ENCODE data around the gene CCSER1.

The CCSER1 gene

DNA sequence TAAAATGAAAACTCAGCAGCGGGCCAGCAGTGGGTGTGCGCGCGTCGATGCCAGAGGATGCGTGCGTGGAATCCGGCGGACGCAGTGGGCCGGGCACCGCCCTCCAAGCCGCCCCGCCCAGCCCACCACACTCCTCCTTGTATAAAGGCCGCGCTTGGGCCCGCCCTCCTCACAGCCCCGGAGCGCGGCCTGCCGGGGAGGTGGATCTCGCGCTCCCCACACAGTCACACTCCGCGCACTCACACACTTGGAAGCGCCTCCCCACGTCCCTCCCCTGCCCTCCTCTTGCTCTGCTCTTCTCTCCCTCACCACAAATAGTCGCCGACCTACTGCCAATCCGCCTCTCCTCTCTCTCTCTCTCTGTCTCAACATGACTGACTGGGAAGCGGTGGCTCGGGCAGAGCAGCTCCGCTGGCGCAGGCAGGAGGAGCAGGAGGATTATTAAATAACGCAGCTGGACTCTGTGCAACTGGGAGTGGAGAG lies at the start of gene CCSER1:
Gene CCSER1, plus strand, starts transcription at position 172 of the 483 bp plus-strand sequence.
- DNase-seq (ENCODE audit: low read depth in 2 of 2), result no peak

DNA sequence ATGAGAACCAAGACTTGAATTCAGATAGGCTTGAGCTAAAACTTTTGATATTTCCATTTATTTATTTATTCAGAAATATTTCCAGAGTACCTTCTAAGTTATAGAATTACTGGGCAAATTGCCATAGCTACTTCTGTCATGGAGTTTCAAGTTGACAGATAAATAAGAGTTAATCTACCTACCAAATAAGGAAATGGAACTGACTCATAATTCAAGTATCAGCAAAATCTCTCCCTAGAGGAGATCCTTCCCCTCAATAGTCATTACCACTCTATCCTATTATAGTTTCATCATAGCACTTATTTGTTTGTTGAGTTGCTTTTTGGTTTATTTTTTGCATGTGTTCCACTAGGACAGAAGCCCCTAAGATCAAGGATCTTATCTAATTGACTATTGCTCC lies 48.8 kb upstream of the CCSER1 start:
- DNase-seq (ENCODE audit: low read depth in 2 of 2), result no peak

DNA sequence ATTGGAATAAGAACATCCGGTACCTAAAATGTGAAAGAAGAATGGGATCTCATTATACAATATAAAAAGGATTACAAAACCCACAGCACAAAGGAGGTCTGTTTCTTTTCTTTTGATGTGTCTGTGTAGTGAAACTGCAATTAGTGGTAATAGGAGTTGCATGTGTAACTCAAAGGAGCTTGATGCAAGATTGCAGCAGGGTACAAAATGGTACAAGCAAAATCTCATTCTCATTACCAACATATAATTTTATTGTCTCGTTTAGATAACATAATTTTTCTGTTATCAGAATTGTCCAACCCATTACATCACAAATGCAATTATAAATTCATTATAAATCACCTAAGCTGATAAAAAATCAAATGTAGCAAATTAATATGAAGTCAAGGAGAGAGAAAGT lies 47.1 kb upstream of the CCSER1 start:
- no peak for DNase-seq (ENCODE audit: low read depth in 2 of 2)

DNA sequence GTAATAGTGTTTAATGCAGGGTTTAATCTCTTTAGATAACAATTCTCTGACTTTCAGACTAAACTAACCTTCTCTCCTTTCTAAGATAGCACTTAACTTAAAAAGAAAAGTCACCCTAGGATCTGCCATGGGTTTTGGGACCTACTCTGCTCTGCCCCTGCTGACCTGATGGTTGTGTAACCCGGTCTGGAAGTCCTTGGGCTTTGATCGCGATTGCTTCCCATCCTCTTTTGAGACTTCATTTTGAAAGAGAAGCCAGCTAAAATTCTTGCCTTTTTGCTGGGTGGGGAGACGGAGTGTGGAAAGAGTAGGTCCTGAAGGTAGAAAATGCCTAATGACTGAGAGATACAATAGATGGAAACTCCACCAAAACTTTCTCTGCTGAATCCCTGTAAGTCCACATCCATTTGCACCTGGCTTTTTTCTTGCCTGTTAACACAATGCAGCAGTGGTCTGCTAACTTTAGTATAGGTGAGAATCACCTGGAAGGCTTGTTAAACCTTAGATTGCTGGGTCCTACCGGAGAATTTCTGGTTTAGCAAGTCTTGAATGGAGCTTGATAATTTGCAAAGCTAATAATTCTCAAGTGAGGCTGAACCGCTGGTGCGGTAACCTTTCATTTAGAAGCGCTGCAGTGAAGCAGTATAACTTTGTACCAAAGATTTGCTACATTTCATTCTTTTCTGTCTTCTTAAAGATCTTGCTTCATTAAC lies 45.6 kb upstream of the CCSER1 start:
- no peak for DNase-seq (ENCODE audit: low read depth in 2 of 2)

DNA sequence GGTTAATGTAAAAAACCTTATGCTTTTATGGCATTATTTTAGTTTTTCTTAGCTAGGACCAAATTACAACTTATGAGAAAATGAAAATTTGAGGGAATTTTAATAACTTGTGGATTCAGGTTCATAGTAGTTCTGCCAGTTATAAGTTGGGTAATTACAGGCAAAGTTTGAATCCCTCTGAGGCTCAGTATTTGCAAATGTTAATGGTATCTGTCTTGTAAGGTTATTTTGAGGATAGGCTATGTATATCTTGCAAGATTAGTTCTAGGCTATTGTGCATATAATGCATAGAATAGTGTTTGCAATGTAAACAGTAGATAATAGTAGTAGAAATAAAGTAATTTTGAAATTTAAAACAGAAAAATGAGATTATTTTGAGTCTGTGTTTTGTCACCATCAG lies 44.7 kb upstream of the CCSER1 start:
- no peak for DNase-seq (ENCODE audit: low read depth in 2 of 2)

DNA sequence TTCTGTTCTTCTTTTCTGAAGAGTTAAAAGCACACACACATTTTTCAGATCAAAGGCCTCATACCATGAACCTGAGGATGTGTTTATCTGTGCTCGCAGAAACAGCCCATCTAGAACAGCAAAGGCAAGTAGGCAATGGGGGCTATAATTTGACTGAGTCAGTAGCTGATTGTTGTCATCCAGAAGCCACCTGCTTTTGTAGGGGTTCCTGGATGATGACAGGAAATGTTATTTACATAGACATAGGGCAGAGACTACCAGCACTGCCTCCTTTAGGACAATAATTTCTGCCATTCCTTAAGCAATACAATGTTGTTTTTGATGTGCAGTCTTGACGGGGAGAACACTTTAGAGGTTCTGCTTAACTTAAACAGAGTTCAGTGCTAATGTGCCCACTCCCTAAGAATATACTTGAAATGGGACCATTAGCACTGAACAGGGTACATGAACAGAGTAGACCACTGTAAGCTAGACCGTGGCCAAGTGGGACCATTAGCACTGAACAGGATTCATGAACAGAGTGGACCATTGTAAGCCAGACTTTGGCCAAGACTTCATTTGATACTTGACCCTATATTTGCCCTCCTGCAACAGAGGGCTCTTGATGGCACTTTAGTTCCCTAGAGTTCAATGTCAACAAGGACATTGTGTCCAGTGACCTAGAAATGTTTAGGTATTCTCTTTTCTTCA lies 42.8 kb upstream of the CCSER1 start:
- no peak for DNase-seq (ENCODE audit: low read depth in 2 of 2)

DNA sequence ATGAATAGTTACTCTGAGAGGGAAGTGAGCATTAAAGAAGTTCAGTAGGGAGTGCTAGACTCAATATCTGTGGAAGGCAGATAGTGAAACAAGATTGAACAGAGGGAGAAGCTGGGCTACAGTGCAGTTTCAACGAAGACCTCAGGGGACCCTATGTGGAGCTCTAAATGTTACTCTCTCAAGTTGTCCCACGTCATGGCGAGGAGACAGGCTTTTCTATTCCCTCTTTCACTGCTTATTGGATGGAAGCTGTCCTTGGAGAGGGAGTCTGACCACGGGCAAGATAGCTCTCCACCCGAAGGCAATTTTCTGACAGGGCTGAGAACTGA lies 42.3 kb upstream of the CCSER1 start:
- DNase-seq (ENCODE audit: low read depth in 2 of 2), result no peak

DNA sequence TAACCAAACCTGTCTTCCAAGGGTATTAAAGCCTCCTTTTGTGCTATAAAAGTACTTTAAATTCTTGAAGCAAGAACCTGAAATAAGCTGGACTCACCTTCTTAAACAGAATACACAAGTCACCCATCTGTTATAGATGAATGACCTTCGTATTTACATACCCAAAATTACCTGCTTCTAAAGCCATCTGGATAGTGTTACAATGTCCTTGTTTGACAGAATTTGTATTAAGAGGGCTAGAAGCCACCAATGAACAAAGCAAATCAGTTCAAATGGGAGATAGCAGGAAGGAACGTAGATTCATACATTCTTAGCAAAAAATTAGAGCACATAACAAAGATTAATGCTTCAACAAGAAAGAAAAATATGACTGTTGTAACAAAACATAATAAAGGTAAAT lies 33.7 kb upstream of the CCSER1 start:
- no peak for DNase-seq (ENCODE audit: low read depth in 2 of 2)

DNA sequence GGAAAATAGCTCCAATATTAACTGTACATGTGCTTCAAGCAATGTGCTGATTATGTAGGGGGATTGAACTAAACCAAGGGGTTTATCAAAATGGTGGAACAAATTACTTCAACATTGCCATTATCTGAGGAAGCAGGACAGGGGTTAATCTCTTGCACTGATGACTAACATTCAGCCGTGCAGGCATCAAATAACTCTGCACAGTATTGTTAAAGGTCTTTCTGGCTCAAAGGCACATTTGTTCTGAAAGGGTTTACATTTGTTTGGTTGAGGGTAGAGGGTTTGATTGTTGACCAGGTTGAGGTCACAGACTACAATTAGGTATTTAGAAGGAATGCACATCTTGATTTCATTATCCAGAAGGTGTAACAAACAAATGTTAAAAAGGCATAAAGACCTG lies 32.2 kb upstream of the CCSER1 start:
- DNase-seq (ENCODE audit: low read depth in 2 of 2), result no peak

DNA sequence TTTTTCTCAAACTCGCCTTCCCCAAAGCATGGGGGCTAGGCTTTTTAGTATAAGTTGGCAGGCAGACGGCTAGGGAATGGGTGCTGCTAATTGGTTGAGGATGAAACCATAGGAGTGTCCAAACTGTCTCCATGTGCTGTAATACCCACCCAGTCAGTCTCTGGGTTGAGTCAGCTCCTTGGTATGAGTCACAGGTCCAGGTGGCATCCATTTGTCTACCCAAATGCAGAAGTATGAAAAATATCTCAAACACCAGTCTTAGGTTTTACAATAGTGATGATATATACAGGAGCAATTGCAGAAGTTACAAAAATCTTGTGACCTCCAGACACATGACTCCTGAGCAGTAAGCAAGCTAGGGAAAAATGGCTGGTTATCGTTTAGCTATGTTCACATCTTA lies 27.4 kb upstream of the CCSER1 start:
- DNase-seq (ENCODE audit: low read depth in 2 of 2), result no peak

DNA sequence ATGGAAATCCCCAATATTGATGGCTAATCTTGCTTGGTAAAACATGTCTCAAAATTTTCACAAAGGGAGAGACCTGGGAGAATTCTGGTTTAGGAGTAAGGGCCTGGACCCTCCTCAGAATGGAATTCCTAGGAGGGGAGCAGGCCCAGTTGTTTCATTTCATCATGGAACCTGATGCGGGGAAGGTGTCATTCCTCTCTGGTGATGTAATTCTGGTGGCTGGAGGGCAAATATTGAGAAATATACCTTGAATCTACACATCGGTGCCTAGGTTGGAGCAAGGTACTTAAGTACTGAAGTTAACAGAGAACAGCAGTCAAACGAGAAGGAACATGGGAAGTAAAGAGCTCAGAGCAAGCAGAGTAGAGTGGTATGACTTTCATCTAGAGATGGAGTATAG lies 23.2 kb upstream of the CCSER1 start:
- no peak for DNase-seq (ENCODE audit: low read depth in 2 of 2)

DNA sequence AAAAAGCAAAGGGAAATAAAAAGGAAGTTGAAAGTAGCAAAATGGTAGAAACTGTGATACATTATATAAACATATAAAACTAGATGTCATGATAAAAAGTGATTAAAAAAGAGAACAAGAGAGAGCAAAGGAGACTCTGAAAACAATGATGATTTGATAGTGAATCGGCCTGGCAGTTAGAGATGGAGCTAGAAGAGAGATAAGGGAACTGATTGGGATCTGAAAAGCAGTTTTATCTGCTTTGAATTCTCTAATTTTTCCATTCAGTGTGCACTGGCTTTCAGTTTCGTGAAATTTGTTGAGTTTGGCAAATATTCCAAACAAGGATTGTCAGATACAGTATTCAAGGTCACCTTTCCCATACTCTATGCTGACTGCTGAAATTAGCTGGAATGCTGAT lies 21.9 kb upstream of the CCSER1 start:
- no peak for DNase-seq (ENCODE audit: low read depth in 2 of 2)

DNA sequence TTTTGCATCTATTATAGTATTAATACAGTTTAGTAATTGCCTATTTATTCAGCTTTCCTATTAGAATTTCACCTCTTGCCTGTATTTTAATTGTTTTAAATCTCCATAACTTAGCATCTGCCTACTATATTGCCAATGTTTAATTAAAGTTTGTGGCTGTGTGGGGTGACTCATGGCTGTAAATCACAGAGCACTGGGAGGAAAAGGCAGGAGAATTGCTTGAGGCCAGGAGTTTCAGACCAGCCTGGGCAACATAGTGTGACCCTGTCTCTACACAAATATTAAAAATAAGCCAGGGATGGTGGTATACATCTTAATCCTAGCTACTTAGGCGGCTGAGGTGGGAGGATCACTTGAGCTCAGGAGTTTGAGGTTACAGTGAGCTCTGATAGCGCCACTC lies 14.5 kb upstream of the CCSER1 start:
- no peak for DNase-seq (ENCODE audit: low read depth in 2 of 2)

DNA sequence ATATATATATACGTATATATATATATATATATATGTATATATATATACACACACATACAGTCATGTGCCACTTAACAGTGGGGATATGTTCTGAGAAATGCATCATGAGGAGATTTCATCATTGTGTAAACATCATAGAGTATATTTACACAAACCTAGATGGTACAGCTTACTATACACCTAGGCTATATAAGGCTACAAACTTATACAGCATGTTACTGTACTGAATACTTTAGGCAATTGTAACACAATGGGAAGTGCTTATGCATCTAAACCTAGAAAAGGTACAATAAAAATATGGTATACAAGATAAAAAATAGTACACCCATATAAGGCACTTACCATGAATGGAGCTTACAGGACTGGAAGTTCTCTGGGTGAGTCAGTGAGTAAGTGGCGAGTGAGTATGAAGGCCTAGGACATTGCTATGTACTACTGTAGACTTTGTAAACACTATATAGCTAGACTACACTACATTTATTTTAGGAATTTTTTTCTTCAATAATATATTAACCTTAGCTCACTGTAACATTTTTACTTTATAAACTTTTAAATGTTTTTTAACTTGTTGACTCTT lies 13.2 kb upstream of the CCSER1 start:
- no peak for DNase-seq (ENCODE audit: low read depth in 2 of 2)

DNA sequence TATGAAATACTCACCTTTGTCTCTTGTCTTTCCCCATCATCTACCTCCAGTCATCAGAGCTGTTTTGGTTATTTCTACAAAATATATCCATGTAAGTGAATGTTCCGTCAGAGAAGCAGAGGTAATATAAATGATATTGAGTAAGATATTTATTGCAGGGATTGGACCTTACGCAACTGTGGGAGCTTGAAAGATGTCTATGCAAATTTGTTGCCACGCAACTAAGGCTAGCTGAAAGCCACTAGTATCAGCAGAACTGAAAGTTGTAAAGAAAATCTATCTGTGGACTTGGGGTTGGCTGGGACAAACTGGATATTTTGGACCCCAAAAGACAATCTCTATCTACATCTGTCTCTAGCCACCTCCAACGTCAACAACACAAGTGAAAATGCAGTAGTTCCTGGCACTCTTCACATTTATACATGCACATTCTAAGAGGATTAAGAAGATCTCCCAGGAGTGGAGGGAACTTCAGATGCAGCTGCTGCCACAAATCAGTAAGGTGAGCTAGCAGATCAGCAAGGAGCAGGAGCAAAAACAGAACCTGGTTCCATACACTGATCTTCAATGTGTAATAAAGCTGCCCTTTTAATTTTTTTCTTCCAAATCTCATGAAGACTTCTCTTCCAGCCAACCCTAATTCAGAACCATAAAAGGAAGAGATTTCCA lies 8.5 kb upstream of the CCSER1 start:
- DNase-seq (ENCODE audit: low read depth in 2 of 2), result no peak

DNA sequence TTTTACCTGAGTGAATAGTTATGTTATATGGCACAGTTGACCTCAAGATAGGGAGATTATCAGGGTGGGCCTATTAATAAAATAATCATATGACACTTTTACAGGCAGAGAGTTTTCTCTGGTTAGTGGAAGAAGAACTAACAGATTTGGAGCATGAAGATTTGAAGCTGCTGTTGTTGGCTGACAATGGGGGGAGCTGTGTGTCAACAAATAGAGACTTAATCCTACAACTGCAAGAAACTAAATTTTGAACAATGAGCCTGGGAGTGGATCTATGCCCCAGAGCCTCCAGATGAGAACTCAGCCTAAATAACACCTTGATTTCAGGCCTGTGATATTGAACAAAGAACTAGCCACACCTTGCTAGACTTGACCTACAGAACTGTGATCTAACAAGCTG lies 7.2 kb upstream of the CCSER1 start:
- DNase-seq (ENCODE audit: low read depth in 2 of 2), result no peak

DNA sequence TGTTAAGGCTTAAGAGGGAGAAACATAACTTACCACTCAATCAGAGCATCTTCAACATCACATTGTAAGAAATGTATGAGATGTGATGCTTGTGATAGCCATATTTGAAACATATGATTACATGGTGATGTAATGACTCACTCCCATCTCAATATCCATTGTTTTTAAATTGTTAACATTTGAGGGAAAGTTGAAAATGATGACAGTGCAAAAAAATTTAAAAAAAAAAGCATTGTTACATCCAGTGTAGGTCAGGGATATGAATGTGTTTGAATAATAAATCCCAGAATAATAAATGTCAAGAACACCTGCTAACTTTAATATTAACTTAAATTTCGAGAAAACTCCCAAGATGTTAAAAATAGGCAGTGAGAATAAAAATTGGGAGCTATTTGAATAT lies 6.4 kb upstream of the CCSER1 start:
- DNase-seq (ENCODE audit: low read depth in 2 of 2), result no peak

DNA sequence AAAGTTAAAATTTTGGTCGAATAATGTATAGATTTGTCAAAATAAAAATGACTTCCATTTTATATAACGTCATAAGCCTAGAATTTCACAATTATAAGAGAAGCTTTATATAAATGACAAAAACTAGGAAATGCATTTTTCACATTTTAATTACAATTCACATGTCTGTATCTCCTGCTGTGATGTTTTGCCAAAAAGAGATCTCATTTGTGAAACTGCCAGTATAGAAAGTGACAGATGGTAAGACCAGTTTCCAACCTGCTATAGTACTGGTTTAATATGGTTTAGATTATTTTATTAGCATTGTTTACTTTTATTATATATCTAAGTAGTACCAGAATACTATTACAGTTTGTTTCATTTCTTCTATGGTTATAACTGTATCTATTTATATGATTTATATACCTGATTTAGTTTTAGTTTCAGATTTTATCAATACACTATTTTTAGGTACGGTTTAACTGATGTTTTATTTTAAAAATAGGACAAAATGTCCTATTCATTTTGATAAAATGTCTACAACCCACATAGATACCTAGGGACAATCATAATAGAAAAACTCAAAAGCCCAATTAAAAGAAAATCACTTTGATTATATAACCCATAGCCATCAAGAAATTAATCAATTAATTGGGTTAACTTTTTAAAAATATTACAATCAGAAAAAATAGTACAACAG lies 5.4 kb upstream of the CCSER1 start:
- DNase-seq (ENCODE audit: low read depth in 2 of 2), result no peak

DNA sequence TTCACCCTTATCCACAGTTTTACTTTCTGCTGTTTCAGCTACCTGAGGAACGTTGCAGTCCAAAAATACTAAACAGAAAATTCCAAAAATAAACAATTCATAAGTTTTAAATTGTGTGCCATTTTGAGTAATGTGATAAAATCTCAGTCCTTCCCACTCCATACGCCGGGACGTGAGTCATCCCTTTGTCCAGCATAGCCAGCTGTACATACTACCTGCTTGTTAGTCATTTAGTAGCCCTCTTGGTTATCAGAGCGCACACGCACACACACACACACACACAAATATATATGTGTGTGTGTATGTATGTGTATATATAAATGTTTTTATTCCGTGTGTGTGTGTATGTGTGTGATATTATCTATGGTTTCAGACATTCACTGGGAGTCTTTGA lies 4.8 kb upstream of the CCSER1 start:
- no peak for DNase-seq (ENCODE audit: low read depth in 2 of 2)

DNA sequence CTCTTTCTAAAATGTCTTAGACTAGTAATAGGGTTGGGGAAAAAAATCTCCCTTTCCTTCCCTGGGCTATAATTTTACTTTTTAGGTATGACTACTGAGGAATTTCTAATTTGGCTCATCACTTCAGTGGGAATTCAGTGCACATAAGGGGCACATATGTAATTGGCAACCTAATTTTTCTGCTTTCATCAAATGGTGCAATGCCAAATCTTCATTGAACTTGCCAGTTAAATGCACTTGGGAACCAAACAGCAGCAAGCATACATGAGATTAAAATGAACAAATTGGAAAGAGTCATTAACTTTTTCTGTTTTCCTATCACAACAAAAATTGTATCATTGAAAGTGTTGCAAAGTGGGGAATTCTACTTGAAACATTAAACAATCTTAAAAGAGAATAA lies 2.9 kb upstream of the CCSER1 start:
- no peak for DNase-seq (ENCODE audit: low read depth in 2 of 2)

DNA sequence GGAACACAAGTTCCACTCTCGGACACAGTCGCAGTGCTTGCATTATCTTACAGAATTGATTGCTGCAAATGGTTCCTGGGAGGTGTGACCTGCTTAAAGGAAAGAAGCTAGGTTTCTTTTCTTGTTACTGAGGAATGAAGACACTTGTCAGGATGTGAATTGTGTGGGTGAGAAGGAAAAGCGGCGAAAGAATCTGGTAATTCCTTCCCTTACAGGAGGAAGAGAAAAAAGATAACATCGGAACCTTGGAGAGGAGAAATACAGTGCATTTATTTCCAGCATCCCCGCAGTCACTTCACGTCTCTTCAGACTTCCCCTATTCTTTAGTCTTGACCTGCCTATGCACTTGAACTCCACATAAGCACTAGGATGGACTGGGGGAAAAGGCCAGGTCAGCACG lies 389 bp upstream of the CCSER1 start:
- no peak for DNase-seq (ENCODE audit: low read depth in 2 of 2)

DNA sequence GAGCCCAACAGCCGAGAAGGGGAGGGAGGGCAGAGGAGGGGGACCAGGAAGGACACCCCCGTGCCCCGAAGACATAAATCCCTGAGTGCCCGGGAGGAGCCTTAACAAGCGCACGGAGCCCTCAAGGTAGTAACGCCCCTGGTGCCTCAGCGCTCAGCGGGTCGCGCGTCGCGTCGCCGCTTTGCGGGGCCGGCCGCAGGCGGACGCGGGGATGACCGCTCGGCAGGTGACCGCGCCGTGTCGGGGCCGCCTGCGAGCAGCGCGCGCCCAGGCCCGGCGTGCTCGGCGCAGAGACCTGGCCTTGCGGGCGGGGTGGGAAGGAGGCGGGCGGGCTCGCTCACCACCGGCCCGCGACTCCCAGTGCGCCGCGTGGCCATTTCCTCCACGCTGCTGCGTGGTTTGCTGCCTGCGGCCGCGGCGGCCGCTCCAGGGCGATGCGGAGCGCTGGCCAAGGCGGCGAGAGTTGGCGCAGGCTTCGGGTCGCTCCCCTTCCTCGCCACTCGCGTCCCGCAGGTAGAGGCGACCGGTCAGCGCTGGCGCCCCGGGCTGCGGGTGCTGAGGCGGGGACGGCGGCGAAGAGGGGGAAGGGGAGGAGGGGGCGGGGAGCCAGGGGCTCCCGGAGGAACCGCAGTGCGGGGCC lies 632 bp downstream of the CCSER1 start:
- no peak for DNase-seq (ENCODE audit: low read depth in 2 of 2)

Measured in stimulated activated CD8-positive, alpha-beta memory T cell treated with anti-CD3 and anti-CD28 coated beads, Interleukin-7, amount 100 ng/mL, for 1 hour (primary cell).